NCI-H2029 treated with DMSO at 0.1 percent for 48 hours (cell line): ENCODE measurements around the gene ALG13.
"Not testable (repeated sequence)": the region's sequence is repeated elsewhere in the genome, so short reads cannot be mapped to it uniquely, and the experiment has no call there.

ENCODE experiments used
- DNase-seq: peaks from one replicate; lab custom pipeline; 2025; lab: John Stamatoyannopoulos, UW

ALG13 gene

GRCh38 chrX:111759686-111760085 is 78.7 kb downstream of the ALG13 start:
- DNase-seq: no peak

GRCh38 chrX:111761578-111762135 is 80.7 kb downstream of the ALG13 start:
- no peak for DNase-seq

- DNase-seq: no peak
These were observed 97.6 kb downstream of the ALG13 start for GRCh38 chrX:111778591-111778990.

GRCh38 chrX:111779582-111779981 is 98.6 kb downstream of the ALG13 start:
- DNase-seq: no peak

GRCh38 chrX:111784667-111785066 is 103.7 kb downstream of the ALG13 start:
- no peak for DNase-seq

GRCh38 chrX:111790054-111790453 is 109.1 kb downstream of the ALG13 start:
- not testable (repeated sequence) for DNase-seq
